HL-60 (cell line): ENCODE results near the gene ZNF827.

Source experiments
- GABPA ChIP-seq: IDR thresholded peaks from 2 replicates; pipeline ENCODE4 v1.6.1; 2012; ENCODE audit warnings: low read depth
- POLR2AphosphoS5 ChIP-seq: IDR thresholded peaks from 2 replicates; pipeline ENCODE4 v1.6.1; 2012; ENCODE audit warnings: low read depth
- TF ChIP-seq, protein P1 (sequence below): IDR thresholded peaks from one replicate; pipeline ENCODE4 v1.5.1; 2011; ENCODE audit warnings: low read length, control low read depth, inconsistent platforms; ENCODE audit not compliant: insufficient read depth
- TF ChIP-seq, protein P2 (sequence below): IDR thresholded peaks from 2 replicates; pipeline ENCODE4 v1.6.1; 2012; ENCODE audit warnings: low read depth; ENCODE audit not compliant: insufficient replicate concordance

DNA sequence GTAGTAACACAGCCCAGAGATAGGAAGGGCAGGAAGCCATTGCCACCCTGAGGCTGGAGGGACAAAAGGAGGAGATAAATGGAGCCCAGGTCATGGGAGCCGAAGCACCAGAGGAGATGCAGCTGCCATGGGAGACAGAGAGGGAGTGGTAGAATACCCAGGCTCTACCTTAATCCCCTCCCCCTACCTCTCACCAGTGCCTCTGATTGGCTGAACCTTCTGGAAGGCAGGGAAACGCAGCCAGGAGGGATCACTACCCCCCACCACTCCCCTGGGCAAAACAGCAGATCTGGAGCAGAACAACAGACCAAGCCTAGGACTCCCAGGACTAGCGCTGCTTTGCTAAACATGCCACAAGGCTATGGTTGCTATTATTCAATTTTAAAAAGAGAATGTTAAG lies 114.2 kb downstream of the ZNF827 start:
- TF ChIP-seq, protein P1, sequence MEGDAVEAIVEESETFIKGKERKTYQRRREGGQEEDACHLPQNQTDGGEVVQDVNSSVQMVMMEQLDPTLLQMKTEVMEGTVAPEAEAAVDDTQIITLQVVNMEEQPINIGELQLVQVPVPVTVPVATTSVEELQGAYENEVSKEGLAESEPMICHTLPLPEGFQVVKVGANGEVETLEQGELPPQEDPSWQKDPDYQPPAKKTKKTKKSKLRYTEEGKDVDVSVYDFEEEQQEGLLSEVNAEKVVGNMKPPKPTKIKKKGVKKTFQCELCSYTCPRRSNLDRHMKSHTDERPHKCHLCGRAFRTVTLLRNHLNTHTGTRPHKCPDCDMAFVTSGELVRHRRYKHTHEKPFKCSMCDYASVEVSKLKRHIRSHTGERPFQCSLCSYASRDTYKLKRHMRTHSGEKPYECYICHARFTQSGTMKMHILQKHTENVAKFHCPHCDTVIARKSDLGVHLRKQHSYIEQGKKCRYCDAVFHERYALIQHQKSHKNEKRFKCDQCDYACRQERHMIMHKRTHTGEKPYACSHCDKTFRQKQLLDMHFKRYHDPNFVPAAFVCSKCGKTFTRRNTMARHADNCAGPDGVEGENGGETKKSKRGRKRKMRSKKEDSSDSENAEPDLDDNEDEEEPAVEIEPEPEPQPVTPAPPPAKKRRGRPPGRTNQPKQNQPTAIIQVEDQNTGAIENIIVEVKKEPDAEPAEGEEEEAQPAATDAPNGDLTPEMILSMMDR: no peak
- no peak for TF ChIP-seq POLR2AphosphoS5
- TF ChIP-seq, protein P2, sequence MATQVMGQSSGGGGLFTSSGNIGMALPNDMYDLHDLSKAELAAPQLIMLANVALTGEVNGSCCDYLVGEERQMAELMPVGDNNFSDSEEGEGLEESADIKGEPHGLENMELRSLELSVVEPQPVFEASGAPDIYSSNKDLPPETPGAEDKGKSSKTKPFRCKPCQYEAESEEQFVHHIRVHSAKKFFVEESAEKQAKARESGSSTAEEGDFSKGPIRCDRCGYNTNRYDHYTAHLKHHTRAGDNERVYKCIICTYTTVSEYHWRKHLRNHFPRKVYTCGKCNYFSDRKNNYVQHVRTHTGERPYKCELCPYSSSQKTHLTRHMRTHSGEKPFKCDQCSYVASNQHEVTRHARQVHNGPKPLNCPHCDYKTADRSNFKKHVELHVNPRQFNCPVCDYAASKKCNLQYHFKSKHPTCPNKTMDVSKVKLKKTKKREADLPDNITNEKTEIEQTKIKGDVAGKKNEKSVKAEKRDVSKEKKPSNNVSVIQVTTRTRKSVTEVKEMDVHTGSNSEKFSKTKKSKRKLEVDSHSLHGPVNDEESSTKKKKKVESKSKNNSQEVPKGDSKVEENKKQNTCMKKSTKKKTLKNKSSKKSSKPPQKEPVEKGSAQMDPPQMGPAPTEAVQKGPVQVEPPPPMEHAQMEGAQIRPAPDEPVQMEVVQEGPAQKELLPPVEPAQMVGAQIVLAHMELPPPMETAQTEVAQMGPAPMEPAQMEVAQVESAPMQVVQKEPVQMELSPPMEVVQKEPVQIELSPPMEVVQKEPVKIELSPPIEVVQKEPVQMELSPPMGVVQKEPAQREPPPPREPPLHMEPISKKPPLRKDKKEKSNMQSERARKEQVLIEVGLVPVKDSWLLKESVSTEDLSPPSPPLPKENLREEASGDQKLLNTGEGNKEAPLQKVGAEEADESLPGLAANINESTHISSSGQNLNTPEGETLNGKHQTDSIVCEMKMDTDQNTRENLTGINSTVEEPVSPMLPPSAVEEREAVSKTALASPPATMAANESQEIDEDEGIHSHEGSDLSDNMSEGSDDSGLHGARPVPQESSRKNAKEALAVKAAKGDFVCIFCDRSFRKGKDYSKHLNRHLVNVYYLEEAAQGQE: no peak
- no peak for TF ChIP-seq GABPA
